GM12878 (cell line): ENCODE data around the gene ITM2C.

Experiments
- BRCA1 ChIP-seq: IDR thresholded peaks from 2 replicates; pipeline ENCODE4 v1.6.1; 2011; ENCODE audit warnings: low read depth, low read length, improper control_type of control experiment
- CHD1 ChIP-seq: IDR thresholded peaks from 2 replicates; pipeline ENCODE4 v1.6.1; 2012; ENCODE audit warnings: low read depth, low read length, improper control_type of control experiment
- CHD2 ChIP-seq: IDR thresholded peaks from 2 replicates; pipeline ENCODE4 v1.6.1; 2011; ENCODE audit warnings: low read depth, low read length, improper control_type of control experiment, borderline replicate concordance
- EGR1 ChIP-seq, 2 experiments: IDR thresholded peaks; 1 replicate in 1 of 2; 2 replicates in 1 of 2; pipeline ENCODE4 v1.6.1; 2011 to 2012; ENCODE audit warnings: low read depth in 2 of 2, low read length in 2 of 2, borderline replicate concordance in 1 of 2, mild to moderate bottlenecking in 1 of 2, moderate library complexity in 1 of 2
- EZH2 ChIP-seq: IDR thresholded peaks from 2 replicates; pipeline ENCODE4 v1.6.1; 2012; ENCODE audit warnings: low read depth, mild to moderate bottlenecking, control low read depth, inconsistent platforms, low read length, borderline replicate concordance; ENCODE audit not compliant: control insufficient read depth
- GABPA ChIP-seq: IDR thresholded peaks from 2 replicates; pipeline ENCODE4 v1.6.1; 2014; ENCODE audit warnings: antibody characterized with exemption, low read depth, mild to moderate bottlenecking, inconsistent platforms
- MYC ChIP-seq: IDR thresholded peaks from 2 replicates; pipeline ENCODE4 v1.6.1; 2011; ENCODE audit warnings: mild to moderate bottlenecking, low read length, moderate library complexity, inconsistent platforms; ENCODE audit not compliant: insufficient read depth, insufficient replicate concordance, insufficient read length, severe bottlenecking
- NFYB ChIP-seq: IDR thresholded peaks from 2 replicates; pipeline ENCODE4 v1.6.1; 2011; ENCODE audit warnings: low read depth, mild to moderate bottlenecking, low read length, improper control_type of control experiment, moderate library complexity; ENCODE audit not compliant: insufficient read depth
- POLR2A ChIP-seq: IDR thresholded peaks from 2 replicates; pipeline ENCODE4 v1.6.1; 2011; ENCODE audit warnings: low read depth, mild to moderate bottlenecking, low read length
- RAD21 ChIP-seq: IDR thresholded peaks from 2 replicates; pipeline ENCODE4 v1.6.1; 2011; ENCODE audit warnings: mild to moderate bottlenecking, low read depth, low read length, moderate library complexity; ENCODE audit not compliant: insufficient read depth
- SMC3 ChIP-seq: IDR thresholded peaks from 2 replicates; pipeline ENCODE4 v1.6.1; 2011; ENCODE audit warnings: low read length, improper control_type of control experiment, borderline replicate concordance
- ZSCAN29 ChIP-seq: fragments of 450-650 bp; IDR thresholded peaks from 2 replicates; pipeline ENCODE4 v1.6.1; 2017; ENCODE audit warnings: mild to moderate bottlenecking, moderate library complexity
- TF ChIP-seq, protein P1 (sequence below), 3 experiments: IDR thresholded peaks in 2 of 3; conservative IDR thresholded peaks in 1 of 3; 2 replicates each; pipeline ENCODE4 v1.5.1; 2011; ENCODE audit warnings: low read depth in 3 of 3, low read length in 3 of 3, mild to moderate bottlenecking in 3 of 3, control low read depth in 2 of 3, moderate library complexity in 2 of 3, inconsistent platforms in 1 of 3, mixed read lengths in 1 of 3; ENCODE audit not compliant: control insufficient read depth in 2 of 3, insufficient read depth in 1 of 3; ENCODE audit errors: extremely low read depth in 1 of 3
- TF ChIP-seq, protein P2 (sequence below): IDR thresholded peaks from 2 replicates; pipeline ENCODE4 v1.6.1; 2011; ENCODE audit warnings: borderline replicate concordance, low read depth, mild to moderate bottlenecking, moderate library complexity, low read length; ENCODE audit not compliant: insufficient read depth, poor library complexity, severe bottlenecking

DNA sequence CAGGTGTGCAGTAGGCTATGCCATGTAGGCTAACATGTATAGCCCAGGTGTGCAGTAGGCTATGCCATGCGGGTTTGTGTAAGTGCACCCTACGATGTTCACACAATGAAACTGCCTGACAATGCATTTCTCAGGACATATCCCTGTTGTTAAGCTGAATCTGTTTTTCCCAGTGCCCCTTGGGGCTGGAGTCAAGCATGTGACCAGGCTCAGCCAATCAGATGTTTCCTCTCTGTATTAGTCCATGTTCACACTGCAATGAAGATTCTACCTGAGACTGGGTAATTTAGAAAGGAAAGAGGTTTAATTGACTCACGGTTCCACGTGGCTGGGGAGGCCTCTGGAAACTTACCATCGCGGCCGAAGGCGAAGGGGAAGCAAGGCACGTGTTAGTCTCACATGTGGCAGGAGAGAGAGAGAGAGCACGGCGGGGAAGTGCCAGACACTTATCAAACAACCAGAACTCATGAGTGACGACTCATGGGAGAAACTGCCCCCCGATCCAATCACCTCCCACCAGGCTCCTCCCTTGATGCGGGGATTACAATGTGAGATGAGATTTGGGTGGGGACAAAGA lies 24.2 kb downstream of the ITM2C start:
- TF ChIP-seq RAD21: no peak
- TF ChIP-seq, protein P1, sequence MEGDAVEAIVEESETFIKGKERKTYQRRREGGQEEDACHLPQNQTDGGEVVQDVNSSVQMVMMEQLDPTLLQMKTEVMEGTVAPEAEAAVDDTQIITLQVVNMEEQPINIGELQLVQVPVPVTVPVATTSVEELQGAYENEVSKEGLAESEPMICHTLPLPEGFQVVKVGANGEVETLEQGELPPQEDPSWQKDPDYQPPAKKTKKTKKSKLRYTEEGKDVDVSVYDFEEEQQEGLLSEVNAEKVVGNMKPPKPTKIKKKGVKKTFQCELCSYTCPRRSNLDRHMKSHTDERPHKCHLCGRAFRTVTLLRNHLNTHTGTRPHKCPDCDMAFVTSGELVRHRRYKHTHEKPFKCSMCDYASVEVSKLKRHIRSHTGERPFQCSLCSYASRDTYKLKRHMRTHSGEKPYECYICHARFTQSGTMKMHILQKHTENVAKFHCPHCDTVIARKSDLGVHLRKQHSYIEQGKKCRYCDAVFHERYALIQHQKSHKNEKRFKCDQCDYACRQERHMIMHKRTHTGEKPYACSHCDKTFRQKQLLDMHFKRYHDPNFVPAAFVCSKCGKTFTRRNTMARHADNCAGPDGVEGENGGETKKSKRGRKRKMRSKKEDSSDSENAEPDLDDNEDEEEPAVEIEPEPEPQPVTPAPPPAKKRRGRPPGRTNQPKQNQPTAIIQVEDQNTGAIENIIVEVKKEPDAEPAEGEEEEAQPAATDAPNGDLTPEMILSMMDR (IDR thresholded peaks at IDR 0.05 in 2 of 3, conservative IDR thresholded peaks at IDR 0.05 in 1 of 3; ENCODE audit: control insufficient read depth in 2 of 3, extremely low read depth in 1 of 3, insufficient read depth in 1 of 3, low read depth in 3 of 3, low read length in 3 of 3): no peak
- TF ChIP-seq EZH2: no peak
- TF ChIP-seq ZSCAN29: no peak
- TF ChIP-seq CHD1: no peak
- TF ChIP-seq, protein P2, sequence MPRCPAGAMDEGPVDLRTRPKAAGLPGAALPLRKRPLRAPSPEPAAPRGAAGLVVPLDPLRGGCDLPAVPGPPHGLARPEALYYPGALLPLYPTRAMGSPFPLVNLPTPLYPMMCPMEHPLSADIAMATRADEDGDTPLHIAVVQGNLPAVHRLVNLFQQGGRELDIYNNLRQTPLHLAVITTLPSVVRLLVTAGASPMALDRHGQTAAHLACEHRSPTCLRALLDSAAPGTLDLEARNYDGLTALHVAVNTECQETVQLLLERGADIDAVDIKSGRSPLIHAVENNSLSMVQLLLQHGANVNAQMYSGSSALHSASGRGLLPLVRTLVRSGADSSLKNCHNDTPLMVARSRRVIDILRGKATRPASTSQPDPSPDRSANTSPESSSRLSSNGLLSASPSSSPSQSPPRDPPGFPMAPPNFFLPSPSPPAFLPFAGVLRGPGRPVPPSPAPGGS: no peak
- no peak for TF ChIP-seq MYC
- no peak for TF ChIP-seq POLR2A
- no peak for TF ChIP-seq SMC3
- TF ChIP-seq NFYB: no peak
- no peak for TF ChIP-seq GABPA
- no peak for TF ChIP-seq CHD2
- no peak for TF ChIP-seq EGR1 (IDR thresholded peaks at IDR 0.05; ENCODE audit: borderline replicate concordance in 1 of 2, low read depth in 2 of 2, low read length in 2 of 2)
- no peak for TF ChIP-seq BRCA1
